GM12891 (cell line): ENCODE data around the gene CEND1.
A peak's percentile ranks its signal among the peaks of the same experiment; 100 is the strongest.

Experiments used
- DNase-seq: peaks from one replicate; pipeline ENCODE4 v3.0.0; 2011; ENCODE audit warnings: low spot score; ENCODE audit not compliant: insufficient read length
- FAIRE-seq: peaks from 2 replicates; lab custom pipeline; 2011; peaks lifted over from hg19 to GRCh38; lab: Jason Lieb, UNC
- PAX5 ChIP-seq: IDR thresholded peaks from 2 replicates; pipeline ENCODE4 v1.6.1; 2011; ENCODE audit warnings: low read length, moderate library complexity, mild to moderate bottlenecking; ENCODE audit not compliant: insufficient read depth, severe bottlenecking
- POLR2A ChIP-seq: IDR thresholded peaks from 2 replicates; pipeline ENCODE4 v1.6.1; 2011; ENCODE audit warnings: low read depth, low read length, control low read depth
- POLR2AphosphoS5 ChIP-seq: IDR thresholded peaks from 2 replicates; pipeline ENCODE4 v1.6.1; 2011; ENCODE audit warnings: low read depth, low read length, control low read depth
- POU2F2 ChIP-seq: IDR thresholded peaks from 2 replicates; pipeline ENCODE4 v1.6.1; 2011; ENCODE audit warnings: low read depth, mild to moderate bottlenecking, control low read depth, low read length, moderate library complexity
- SPI1 ChIP-seq: IDR thresholded peaks from 2 replicates; pipeline ENCODE4 v1.6.1; 2011; ENCODE audit warnings: low read depth, low read length, control low read depth
- TAF1 ChIP-seq: IDR thresholded peaks from 2 replicates; pipeline ENCODE4 v1.6.1; 2011; ENCODE audit warnings: low read depth, low read length, control low read depth

CEND1 gene

DNA sequence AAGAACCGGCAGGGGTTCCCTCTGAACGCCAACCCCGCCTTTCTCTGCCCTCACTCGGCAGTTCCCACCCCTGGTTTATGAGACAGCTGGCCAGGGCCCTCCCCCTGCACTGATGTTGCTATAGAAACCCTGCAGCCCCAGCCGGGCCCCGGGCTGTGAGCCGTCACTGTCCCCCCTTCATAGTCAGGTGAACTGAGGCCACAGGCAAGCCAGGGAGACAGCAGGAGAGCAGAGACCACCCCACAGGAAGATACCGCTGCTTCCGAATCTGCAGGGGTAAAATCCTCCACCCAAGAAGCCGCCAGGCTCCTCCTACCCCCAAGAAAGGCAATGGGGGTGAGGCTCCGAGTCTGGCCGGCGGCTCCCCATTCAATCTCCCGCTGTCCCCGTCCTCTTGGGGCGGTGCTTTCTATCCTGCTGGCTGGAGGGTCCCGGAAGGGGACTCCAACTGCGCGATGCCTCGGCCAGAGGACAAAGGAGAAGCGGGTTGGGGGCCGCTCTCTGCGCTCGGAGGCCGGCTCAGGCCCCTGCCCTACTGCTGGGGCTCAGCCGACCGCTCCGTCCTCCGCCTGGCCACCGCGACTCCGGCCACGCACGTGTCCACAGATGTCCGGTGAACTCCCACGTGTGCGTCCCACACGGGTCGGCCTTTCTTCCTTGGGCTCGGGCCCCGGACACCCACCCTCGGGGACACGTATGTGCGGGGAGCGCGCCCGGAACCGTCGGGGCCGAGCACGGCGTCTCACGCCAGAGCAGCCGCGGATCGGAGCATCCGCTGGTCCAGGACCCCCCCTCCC, 7.6 kb upstream of the CEND1 start:
- TF ChIP-seq SPI1 (peak; percentile 31; the same call in 1 of the 2 replicates), TAF1 (0 out of 2 replicates have a peak, but pooled peaks have one; percentile 3), PAX5 (no peak)
- DNase-seq (peak; percentile 87), FAIRE-seq (peak; percentile 91)

DNA sequence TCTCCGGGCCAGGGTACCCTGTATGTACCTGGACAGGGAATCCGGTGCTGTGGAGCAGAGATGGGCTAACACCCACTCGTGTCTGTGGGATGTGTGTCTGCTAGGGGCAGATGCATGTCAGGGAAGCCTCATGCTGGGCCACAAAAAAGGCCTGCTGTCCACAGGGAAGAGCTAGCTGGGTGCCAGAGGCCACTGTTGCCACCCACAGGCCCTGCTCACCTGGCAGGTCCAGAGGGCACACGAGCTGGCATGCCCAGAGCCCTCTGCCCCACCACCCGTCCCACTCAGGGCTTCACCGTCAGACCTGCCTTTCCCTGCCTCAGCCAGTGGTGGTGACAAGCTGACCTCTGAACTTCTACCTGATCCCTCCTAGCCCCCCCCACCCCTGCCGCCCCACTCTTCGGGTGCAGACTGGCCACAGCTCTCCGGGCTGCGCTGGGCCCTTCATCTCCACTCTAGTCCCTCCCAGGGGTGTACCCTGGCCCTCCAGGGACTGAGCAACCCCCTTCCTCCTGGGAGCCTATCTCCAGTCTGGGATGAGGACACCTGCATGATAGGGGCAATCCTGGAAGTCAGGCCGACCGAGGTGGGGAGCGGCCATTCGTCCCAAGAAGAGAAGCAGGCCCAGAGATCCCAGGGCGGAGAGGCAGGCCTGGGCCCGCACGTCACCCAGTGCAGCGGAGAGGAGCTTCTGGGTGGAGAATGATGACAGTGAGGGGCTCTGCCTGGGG, 6.8 kb upstream of the CEND1 start:
- no peak for FAIRE-seq
- no peak for DNase-seq
- TF ChIP-seq SPI1 (no peak), TAF1 (no peak), POLR2A (no peak; the same call in 1 of the 2 replicates), POU2F2 (no peak), POLR2AphosphoS5 (no peak), PAX5 (no peak)

DNA sequence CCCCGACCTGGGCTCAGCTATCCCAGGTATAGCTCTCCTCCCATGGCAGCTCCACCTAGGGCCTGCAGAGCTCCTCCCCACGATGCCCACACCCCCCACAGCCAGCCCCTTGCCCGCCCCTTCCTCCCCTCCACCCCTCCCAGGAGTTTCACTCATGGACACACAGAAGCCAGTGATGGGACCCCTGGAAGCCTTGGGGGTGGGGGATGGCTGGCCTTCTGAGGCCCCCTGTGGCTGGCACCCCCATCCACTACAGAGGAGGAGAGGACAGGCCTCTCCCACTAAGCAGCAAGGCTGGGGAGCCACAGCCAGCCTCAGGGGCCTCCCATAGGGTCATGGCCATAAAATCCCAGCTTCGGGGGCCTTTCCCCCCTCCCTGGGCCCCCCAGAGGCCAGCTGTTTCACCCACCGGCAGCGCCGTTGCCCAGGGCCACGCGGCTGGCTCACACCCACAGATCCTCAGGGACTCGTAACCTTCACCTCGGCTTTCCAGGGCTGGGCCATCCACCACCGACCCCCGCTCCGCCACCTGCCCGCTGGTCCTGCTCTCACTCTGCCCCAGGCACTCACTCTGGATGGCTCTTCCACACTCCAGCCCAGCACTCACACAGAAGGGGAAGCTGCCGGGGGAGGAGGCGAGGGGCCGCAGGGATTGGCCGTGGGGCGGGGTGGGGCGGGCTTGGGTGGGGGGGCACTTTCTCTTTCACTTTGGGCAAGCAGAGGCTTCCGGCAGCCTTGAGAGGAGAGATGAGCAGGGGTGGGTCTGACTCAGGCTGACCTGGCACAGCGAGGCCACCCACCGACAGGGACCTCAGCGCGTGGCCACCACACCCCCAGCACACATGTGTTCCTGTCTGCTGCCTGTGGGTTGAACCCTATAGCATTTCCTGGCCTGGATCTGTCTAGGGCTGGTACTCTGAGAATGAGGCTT, 6.0 kb upstream of the CEND1 start:
- DNase-seq, result peak; percentile 99
- FAIRE-seq, result peak; percentile 90

DNA sequence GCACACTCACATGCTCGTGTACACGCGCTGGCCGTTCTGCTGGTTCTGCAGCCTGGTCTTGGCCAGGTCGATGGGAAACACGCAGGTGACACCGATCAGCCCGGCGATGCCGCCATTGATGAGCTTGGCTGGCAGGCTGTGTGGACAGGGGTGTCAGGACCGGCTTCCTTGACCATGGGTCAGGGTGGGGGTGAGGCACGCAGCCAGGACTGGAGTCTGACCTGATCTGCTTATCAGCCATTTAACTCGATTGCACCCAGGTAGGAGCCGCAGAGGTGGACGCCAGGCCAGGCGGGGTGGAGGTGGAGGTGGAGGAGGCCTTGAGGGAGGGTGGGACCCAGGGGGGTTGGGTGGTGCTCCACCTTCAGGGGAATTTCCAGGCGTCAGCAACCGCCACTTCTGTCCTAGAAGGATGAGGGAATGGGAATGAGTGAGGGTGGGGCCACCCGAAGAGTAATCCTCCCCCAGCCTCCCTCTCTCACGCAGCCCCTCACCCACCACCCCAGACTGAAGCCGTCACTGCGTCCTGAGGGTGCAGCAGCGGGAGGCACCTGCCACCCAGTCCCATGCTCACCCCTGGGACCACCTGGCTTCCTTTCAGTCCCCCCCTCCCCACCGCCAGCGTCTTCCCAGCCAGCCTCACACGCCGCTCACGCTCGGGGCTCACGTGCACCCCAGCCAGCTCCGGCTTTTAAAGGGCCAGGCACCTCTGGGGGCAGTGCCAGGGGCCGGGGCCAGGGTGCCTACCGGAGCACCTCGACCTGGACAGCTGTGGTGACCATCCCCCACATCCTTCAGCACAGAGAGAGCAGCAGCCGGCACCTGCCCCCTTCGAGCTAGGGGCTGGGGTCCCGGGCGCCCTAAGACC, 5.1 kb upstream of the CEND1 start:
- TF ChIP-seq SPI1 (no peak), TAF1 (no peak), PAX5 (no peak), POLR2A (no peak), POLR2AphosphoS5 (no peak), POU2F2 (no peak)
- DNase-seq (no peak), FAIRE-seq (no peak)

More for the DNA sequence above, 6.0 kb upstream of the CEND1 start:
- TF ChIP-seq POLR2A (peak; percentile 61), POLR2AphosphoS5 (peak; percentile 63), SPI1 (no peak)

DNA sequence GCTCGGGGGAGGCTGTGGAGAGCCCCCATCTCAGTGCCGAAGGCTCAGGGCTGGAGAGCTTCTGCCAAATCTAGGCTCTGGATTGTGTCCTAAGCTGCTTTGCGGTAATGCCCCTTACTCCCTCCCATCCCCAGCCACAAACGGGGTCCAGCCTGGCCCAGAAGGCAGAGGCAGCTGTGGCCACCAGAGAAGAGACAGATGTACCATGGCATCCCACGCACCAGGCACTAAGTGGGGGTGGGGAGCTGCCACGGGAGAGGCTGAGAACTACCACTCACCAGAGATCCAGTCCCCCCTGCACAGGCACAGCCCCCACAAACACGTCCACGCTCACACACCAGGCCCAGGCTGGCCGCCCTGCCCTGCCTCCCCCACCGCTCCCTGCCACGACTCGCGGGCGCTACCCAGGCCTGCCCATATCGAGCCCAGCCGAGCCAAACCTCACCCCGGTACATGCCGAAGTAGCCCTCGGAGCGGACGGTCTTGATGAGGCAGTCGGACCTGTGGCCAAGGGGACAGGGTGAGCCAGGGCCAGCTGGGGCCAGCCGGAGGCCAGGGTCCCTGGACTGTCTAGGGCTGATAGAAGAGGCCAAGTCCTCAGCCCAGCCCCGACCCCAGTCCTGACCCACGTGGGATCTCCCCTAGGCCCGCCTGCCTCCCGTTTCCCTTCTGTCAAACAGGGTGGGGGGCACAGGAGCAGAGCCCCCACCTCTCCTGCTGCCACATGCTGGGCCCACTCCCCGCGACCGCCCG, 4.3 kb upstream of the CEND1 start:
- DNase-seq, result no peak
- FAIRE-seq, result no peak
- TF ChIP-seq POU2F2, result no peak
- TF ChIP-seq TAF1, result no peak
- TF ChIP-seq POLR2AphosphoS5, result no peak
- no peak for TF ChIP-seq POLR2A
- TF ChIP-seq PAX5, result no peak
- no peak for TF ChIP-seq SPI1

DNA sequence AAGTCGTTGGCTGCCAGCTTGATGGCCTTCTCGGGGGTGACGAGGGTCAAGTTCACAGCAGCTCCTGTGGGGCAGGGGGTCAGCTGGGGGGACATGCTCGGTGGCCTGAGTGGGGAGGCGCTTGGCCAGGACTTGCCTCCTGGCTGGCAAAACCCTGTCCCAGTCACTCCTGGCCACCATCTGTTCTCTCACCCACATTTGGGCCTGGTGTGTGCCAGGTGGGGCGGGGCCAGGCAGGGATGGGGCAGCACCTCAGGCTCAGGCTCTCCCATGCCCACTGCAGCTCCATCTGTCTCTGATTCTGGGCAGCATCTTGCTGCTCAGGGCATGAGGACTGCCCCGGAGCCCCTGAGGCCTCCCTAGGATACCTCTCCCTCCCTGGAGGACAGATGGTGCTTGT, 3.7 kb upstream of the CEND1 start:
- no peak for TF ChIP-seq TAF1
- FAIRE-seq, result no peak
- DNase-seq, result no peak

DNA sequence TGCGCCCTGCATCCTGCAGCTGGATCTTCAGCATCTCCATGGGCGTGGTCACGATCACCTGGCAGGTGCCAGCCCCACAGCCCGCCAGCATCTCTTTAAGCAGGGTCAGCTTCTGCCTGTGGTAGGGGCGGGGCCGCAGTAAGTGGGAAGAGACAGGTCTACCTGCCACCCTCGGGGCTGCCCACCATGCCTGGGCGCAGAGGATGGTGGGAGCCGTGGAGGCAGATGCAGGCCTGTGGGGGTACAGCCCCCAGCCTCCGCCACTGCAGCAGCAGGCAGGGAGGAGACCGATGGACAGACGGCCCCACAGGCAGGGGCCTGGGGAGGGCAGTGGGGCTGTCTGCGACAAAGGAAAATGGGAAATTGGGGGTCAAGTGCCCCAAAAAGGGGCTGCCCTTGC, 3.0 kb upstream of the CEND1 start:
- no peak for DNase-seq
- TF ChIP-seq SPI1 (no peak), POU2F2 (no peak), TAF1 (no peak), POLR2AphosphoS5 (no peak), PAX5 (no peak), POLR2A (no peak)
- no peak for FAIRE-seq

DNA sequence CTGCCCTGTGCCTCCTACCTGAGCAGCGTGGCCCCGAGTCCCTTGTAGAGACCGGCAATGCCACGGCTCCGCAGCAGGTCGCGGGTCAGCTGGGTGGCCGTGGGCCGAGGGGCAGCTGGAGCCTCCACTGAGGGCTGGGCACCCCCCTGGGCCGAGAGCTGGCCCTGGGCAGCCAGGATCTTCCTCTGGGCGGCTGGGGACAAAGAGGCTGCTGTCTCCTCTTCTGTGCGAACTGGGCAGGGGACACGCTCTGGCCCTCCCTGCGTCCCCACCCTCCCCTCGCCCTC, 2.6 kb upstream of the CEND1 start:
- no peak for FAIRE-seq
- TF ChIP-seq POU2F2 (no peak), POLR2A (no peak), PAX5 (no peak), SPI1 (no peak), TAF1 (no peak), POLR2AphosphoS5 (no peak)
- DNase-seq, result no peak
